ENCODE measurements around the gene SPATA3.

The SPATA3 gene

DNA sequence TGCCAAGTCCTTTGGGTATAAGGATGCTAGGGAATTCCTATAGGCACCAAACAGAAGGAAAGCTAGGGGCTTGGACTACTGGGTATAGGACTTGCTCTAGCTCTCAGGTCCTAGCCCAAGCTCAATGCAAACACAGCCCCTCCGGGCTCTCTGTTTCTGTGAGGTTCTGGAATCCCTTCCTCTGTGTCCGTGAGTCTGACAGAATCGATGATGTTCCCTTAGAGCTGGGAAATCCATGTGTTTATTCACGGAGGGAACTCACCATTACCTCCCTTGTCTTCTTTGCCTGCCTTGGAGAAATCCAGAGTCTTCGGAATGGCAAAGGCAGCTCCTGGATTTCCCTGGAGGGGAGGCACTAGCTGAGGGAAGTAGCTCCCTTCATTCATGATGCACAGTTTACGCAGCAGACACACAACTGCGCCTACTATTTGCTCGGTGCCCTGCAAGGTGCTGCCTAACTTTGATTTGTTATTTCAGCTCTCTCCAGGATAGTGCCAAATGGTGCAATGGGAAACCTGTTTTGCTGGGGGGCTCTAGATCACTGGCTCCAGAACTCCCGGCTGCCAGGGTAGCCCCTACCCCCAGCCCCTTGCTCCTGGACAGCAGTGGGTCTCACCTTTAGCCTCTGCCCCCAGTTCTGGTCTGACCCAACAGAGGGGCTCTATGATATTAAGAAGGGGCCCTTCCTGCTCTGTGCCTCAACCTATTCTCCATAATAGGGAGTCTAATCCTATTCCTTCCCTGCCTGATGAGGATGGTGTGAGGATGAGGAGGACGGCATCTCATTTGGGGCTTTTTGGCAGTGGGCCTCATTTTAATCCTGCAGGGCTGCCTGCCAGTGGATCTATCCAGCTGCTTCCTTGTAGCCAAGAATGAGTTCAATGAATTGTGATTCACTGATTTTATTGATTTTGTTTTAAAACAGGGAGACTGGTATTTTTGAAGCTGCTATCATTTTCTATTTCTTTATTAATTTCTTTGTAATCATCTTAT is 52.3 kb downstream of the SPATA3 start:
- DNase-seq (ENCODE audit: low read depth in 2 of 3, low spot score in 2 of 3) = no peak

DNA sequence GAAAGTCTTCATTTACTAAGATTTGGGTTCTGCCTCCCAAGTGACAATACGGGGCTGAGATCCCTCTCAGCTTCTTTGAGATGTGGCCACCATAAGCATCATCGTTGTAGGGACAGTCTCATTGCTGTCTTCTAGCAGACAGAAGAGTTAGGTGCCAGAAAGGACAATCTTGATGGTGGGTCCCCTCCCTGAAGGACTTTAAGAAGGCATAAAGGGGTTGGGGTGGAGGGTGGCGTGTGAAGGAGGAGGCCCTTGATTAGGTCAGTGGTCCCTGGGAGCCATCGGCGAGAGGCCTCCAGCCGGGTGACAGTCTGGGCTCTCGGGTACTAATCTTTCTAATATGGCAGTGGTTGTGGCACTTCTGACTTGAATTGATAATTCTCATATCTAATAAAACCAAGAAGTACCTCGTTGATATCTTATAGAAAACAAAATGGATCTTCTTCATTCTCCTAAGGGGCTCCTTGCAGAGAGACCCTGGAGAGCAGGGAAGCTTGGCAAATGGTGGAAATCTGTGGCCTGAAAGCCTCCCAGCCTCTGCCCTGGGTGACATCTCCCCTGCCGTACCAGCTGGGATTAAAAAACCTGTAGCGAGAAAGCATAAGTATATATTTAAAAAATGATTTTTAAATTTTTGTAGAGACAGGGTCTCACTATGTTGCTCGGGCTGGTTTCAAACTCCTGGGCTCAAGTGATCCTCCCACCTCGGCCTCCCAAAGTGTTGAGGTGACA is 53.5 kb downstream of the SPATA3 start:
- DNase-seq (ENCODE audit: low read depth in 2 of 3, low spot score in 2 of 3) = no peak

DNA sequence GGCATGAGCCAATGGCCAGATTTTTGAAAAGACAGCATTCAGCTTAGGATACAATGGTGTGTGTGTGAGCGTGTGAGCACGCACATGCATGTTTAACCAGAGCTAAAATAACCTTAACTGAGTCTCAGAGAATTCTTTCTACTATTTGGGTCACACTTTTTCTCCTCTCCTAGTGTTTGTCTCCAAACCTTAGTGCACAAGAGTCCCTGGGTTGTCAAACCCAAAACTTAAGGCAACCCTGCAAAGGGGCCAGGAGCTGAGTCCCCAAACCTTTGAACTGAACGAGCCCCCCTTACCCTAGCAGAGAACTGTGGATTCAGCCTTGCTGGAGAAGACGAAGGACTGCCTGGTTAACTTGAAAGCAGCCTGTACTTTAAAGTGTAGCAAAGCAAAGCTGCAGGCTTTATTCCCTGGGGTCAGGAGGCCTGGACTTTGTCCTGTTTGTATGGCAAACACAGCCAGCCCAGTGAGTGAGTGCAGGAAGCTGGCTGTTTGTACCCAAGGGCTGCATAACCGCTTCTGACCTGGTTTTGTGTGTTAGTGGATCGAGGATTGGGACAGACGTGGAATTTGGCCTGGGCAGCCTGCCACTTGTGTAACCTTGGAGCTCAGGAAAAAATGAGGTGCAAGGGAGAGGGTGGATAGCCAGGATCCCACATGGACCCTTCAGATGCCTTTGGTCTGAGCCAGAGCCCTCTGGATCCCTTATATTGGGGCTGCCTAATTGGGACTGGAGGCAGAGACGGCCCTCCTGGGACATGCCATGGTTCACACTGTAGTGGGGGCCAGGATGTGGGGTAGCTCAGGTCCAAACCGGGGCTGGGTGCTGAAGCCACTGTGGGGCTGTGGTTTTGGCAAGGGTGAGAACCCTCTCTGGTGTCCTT is 54.3 kb downstream of the SPATA3 start:
- DNase-seq (ENCODE audit: low read depth in 2 of 3, low spot score in 2 of 3) = no peak

DNA sequence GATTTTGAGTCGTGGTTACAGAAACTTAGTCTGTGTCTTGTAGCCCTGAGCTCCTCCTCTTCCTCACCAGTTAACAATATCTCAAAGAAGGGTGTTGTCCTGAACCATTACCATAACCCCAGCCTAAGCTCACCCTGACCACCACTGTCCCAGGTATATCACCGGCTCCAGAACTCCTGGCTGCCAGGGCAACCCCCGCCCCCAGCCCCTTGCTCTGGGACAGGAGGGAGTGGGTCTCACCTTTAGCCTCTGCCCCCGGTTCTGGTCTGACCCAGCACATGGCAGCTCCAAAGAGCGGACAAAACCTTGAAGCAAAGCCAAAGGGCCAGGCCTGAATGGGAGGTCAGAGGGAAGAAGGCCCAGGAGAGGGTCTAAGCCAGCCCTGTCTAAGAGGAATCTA is 55.2 kb downstream of the SPATA3 start:
- no peak for DNase-seq (ENCODE audit: low read depth in 2 of 3, low spot score in 2 of 3)

DNA sequence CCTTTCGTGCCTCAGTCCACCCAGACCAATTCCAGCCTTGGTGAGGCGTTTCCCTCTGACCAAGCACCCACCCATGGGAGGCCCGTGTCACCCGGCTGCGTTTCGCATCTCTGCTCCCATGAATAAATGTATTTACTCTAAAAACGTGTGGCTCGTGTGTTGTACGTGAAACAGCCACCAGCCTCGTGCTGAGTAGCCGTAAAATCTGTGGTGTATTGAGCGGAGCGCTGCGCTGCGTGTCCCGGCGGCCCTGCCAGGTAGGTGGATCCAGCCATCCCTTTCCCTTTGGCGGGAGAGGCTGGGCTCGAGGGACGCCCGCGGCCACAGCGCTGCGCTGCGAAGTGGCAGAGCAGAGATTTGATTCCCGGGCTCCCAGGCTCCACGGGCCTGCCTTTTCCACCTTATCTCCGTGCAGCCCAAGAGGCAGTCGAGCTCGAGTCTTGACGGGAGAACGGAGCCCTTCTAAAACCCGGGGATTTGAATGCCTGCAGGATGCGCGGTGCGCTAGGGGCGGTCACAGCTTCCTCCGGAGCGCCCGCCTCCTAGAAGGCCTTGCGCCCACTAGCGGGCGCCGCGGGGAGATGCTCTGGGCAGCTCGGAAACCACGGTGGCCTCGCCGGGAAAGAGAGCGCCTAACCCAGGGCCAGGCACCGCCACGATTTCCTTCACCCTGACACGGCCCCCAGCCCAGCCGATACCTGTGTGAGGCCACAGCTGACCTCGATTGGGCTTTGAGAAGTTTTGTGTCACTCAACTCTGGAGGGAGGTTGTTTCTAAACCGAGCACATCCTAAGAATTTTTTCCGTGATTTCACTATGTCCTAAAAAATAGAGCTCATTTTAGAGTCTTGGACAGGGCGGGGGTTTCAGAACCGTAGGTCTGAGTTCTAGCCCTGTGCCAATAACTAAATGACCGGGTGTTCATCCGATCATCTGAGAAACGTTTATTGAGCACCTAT is 56.9 kb downstream of the SPATA3 start:
- DNase-seq (ENCODE audit: low read depth in 2 of 3, low spot score in 2 of 3) = peak; percentile 62 to 71 (median 63)

DNA sequence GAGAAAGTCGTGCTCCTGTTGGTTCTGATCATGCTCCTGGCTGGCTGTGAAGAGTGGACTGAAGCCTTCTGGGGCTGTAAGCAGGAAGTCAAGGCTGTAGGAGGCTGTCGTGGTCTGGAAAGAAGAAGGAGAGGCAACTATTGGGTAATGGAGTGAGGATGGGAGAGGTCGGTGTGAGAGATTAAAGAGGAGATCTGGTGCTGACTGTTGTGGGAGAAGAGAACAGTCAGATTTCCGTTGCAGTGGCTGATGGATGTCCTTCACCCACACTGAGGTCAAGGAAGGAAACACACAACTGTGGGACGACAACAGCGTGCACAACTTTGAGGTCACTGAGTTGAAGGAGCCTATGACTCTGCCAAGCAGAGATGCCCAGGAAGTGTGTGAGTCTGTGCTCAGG is 57.9 kb downstream of the SPATA3 start:
- DNase-seq (ENCODE audit: low read depth in 2 of 3, low spot score in 2 of 3) = no peak

DNA sequence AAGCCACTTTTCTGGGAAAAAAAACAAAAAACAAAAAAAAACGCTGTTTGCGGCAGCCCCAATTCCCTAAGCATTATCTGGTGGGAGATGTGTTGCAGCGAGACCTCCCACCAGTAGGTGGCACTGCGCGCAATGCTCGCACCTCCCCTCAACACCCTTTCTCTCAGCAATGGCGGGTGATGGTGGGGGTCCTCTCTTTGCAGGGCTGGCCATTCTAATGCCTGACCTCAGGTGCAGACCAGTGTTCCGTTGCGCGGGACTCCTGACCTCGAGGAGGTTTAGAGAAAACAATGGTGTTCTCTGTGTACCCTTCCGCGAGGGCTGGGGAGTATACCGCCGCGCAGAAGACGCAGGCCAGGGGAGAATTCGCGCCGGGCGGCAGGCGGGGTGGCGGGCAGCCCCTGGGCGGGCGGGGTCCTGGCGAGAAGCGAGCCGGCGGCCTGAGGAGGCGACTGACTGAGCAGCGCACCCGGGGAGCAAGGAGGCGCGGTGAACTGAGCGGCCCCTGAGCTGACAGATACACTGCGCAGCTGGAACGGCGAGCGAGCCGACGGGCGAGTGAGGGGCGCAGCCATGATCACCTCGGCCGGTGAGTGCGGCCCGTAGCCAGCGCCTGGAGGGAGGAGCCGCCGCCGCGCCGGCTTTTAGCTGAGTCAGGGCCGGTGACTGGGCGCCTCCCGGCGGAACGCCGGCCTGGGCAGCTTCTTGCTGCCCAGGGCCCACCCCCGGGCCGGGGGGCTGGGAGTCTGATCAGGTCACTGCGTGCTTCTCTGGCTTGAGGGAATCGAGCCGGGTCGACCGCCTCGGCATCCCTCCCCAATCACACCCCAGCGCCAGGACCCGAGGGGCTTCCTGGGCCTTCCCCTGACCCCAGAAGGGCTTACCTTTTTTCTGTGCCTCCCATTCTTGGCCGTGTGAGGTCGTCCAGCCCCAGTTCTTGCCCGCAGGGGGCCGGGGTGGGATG is 60.8 kb downstream of the SPATA3 start, which contains the start of gene PSMD1:
TSS of gene PSMD1 (plus strand) at position 415 of the 964 bp plus-strand sequence. CDS start at position 574, 159 bp downstream.
- peak; percentile 81 to 92 (median 83) for DNase-seq (ENCODE audit: low read depth in 2 of 3, low spot score in 2 of 3)

DNA sequence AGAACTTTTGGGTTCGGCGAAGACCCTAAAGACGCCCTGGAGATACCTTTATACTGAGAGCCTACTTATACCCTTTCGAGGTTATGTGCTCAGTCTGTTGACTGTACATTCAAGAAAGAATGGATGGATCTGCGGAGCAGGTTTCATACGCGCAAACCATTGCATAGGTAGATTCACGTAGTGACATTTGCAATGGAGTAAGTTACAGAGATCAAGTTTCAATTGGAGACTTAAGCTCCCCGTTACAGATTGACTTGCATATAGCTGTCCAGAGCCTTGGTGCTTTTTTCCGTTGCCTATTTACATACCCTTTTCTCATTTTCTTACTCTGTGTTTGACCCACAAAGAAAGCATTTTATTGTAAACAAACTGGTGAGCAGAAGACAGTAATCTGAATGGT is 61.7 kb downstream of the SPATA3 start:
- no peak for DNase-seq (ENCODE audit: low read depth in 2 of 3, low spot score in 2 of 3)
